ENCODE results near the gene DPP9. TPM values are rescaled to one million over a fixed set of nuclear protein-coding genes. Genes with fewer than 3 reads are reported as not detected.
"Not testable (repeated sequence)": the region's sequence is repeated elsewhere in the genome, so short reads cannot be mapped to it uniquely, and the experiment has no call there.

The DPP9 gene
- polyA plus RNA-seq (2013, experiment 1 of 2; ENCODE audit: insufficient read length): 34.0 TPM
- 34.4 TPM for polyA plus RNA-seq (2013, experiment 2 of 2; ENCODE audit: insufficient read length)

DNA sequence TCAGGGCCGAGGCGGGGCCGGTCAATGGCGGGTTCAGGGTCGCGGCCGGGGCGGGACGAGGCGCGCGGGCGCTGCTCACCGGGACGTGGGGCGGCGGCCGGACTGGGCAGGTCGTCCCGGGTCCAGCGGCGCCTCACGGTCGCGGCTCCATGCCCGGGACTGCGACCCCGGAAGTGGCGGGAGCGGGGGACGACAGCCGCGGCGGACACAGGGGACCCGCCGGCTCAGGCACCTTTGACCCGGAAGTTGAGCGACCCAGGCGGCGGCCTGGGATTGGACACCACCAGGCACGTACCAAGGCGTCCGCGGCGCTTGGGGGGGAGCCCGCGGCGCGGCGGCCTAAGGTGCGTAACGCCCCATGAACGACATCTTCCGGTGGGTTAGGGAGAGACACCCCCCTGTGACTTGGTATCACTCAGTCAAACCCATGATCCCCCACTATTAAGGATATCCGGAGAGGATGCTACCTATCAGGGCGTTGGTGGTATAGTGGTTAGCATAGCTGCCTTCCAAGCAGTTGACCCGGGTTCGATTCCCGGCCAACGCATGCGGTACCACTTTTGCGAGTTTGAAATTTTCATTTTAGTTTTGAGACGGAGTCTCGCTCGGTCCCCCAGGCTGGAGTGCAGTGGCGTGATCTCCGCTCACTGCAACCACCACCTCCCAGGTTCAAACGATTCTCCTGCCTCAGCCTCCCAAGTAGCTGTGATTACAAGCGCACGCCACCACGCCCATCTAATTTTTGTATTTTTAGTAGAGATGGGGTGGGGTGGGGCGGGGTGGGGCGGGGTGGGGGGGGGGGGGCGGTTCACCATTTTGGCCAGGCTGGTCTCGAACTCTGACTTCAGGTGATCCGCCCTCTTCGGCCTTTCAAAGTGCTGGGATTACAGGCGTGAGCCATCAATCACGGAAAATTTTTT lies at the start of gene DPP9:
Gene DPP9 (minus strand): TSS at position 248 of the 920 bp plus-strand sequence. CDS start 3,936 bp downstream, outside the sequence.
- DNase-seq: peak; percentile 99

DNA sequence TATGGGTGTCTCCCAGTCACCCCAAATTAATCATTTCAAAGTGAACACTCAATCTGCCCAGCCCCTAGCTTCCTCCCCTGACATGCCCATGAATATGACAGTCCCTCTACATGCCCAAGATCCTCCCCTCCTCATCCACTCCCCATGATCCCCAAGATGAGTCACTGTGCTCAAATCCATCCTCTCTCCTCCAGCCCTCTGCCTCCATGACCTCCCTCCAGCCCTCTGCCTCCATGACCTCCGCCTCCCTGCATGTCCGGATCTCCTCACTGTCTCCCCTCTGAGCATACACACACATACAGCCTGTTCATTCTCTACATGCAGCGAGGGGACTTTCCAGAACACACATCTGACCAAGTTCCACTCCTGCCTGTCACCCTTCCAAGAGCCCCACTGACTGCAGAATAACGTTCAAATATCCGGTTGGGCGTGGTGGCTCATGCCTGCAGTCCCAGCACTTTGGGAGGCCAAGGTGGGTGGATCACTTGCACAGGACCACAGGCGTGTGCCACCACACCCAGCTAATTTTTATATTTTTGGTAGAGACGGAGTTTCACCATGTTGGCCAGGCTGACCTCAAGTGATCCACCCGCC lies 49.5 kb upstream of the DPP9 start:
- no peak for DNase-seq

DNA sequence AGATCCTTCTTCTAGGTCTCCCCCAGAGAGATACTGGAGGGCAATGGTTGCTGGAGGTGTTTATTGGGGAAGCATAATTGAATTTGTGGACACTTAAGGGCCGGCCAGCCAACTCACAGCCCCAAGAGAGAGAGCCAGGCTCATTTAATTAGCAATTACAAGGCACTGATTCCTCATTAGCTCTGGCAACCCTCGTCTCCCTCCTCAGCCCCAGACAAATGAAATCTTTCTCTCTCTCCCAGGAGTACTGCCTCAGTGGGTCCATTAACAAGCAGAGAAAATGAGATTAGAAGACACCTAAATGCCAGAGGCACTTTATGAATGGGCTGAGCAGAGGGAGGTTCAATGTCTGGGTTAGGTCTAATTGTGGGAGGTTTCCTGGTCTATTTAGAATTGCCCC lies 48.9 kb upstream of the DPP9 start:
- DNase-seq: no peak

DNA sequence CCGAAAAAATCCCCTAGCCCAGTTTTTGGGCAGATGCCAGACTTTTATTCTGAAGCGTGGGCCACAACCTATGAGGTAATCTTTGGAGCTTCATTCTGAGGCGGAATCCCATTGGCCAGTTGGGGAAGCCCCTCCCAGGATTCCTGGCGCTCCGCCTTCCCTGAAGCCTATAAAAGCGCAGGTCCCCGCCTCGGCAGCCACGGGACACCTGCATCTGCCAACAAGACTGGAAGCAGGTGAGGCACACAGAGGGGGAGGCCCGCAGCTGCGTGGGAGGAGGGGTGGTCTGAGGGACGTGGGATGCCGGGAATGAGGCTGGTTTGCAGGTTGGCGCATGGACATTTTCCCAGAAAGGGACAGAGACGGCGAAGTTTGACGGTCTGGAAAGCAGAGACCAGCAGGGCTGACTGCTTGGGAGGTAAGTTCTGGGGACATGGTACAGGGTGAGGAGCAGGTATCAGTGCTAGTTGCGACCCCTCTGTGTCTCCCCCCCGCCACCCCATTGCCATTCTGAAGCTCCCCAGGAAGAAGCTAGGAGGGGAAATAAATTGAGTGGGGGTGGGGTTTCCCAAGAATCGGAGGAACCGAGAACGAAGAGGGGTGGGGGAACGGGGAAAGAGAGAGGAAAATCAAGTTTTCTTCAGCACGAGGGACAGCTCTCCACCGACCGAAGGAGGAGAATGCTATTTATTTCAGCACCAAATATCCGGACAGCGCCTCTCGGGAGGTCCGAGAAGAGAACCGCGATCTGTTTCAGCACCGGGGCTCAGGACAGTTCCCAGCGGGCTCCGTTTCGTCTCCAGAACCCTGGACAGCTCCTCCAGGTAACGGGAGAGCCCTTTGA lies 45.5 kb upstream of the DPP9 start:
- peak; percentile 81 for DNase-seq

DNA sequence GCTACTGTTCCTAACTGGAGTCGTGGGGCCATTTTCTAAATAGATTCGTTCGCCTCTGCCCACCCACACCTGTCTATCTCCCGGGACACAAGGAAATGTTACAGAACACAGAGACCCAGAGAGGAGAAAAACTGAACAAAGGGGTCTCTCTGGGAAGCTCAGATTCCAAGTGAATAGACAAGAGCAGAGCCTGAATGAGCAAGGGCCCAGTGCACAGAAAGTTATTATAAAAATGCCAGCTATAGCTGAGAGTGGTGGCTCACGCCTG lies 40.7 kb upstream of the DPP9 start:
- no peak for DNase-seq

DNA sequence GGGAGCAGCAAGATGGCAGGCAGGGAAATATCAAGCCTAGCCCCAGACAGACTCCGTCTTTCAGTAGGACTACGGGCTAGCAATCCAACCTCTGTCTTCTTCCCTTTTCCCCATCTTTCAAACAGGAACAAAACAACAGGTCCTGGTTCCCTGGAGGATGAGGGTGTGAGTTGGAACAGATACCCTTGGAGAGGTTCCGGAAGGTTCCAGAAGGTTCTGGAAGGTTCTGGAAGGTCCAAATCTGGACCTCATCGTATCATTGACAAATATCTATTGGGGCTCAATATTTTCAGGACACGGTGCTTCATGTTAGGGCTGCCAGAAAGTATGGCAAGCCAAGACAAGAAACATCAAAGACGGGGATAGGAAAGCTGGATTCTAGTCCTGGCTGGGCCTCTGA lies 39.4 kb upstream of the DPP9 start:
- no peak for DNase-seq

DNA sequence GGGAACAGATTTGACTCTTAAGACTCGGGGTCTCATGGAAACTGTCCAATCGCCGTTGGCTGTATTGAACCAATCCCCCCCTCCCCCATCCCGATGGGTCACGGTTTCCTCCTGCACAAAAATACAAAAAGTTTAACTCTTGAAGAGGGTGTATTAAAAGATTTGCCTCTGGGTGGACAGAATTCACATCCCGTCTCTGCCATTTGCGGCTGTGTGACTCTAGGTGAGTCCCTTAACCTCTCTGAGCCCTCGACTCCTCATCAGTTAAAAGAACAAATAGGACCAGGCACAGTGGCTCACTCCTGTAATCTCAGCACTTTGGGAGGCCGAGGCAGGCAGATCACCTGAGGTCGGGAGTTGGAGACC lies 36.6 kb upstream of the DPP9 start:
- no peak for DNase-seq

DNA sequence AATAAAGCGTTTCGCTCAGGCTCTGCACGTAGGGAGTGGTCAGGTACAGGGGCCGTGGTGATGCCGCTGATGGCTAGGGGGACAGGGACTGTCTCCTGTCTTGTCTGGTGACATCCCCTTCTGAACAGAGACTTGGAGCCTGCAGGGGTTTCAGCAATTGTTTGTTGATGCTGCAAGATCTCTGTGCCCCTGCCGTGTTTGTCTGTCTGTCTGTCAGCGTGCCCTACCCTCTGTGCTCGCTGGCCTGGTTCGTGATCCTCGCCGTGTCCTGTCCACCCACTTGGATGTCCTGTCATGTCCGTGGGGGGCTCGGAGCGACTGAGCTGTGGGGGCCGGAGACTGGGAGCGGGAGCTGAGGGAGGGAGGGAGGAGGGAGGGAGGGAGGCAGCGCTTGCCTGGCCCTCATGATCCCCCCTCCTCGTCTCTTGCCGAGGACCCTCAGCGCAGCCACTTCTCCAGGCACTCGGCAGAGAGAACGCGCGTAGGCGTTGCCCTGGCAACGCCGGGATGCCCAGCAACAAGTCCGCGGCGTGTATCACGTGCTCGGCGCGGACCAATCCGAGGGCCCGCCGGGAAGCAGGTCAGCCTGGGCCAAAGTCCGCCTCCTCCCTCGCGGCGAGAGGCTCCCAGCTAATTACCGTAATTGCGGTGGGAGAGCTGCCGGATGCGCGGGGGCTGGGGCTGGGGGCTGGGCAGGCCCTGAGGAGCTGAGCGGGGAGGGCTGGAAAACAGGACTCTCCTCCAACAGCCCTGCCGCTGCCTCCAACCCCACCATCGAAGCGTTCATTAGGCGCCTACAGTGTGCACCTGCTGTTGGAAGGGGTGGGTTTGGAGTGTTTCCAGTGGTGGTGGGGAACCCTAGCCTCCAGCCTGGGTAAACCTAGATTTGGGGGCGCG lies 36.0 kb upstream of the DPP9 start:
- DNase-seq: peak; percentile 82

DNA sequence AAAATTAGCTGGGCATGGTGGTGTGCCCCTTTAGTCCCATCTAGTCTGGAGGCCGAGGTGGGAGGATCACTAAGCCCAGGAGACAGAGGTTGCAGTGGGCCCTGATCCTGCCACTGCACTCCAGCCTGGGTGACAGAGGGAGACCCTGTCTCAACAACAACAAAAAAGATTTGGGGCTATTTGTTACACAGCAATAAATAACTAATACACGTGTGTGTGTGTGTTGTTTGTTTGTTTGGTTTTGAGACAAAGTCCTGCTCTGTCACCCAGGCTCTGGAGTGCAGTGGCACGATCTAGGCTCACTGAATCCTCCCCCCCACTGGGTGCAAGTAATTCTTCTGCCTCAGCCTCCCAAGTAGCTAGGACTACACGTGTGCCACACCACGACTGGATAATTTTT lies 35.0 kb upstream of the DPP9 start:
- DNase-seq: no peak

DNA sequence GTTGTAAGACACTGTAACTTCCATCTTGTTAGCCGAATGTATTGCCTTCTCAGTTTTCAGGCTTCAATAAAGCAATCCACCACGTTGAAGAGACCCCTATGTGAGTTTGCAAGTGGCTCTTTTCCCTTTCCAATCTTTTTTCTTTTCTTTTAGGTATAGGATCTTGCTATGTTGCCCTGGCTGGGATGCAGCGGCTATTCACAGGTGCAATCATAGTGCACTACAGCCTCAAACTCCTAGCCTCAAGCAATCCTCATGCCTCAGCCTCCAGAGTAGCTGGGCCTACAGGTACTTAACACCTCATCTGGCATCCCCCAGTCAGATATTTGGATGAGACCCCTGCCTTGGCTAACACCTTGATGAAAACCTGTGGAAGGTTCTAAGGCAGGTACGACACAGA lies 34.4 kb upstream of the DPP9 start:
- no peak for DNase-seq

DNA sequence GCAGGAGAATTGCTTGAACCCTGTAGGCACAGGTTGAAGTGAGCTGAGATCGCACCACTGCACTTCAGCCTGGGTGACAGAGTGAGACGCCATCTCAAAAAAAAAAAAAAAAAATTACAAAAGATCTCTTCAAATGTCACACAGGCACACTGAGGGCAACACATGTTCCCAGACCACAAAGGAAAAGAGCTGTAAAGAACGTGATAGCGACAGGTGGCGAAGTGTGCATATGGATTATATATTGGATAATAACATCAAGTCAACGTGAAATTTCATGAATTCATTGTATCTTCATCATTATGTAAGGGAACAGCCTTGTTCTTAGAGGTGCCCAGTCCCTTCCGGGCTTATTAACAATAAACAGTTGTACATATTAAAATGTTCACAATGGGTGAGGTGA lies 31.8 kb upstream of the DPP9 start:
- DNase-seq: no peak

DNA sequence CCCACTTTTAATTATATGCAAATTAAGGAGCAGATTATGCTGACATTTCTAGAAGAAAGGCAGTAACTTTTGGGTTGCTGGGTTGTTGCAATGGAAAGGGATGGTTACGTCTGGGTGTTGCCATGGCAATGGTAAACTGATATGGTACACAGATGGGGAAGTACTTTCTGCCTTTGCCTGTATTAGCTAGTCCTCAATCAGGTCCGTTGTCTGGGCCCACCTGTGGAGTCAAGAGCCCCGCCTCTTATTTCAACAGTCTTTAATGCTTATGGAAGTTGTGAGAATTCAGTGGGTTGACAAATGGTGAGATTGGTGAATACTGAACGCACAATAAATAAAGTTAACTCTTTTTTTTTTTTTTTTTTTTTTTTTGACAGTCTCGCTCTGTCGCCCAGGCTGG lies 30.6 kb upstream of the DPP9 start:
- DNase-seq: no peak

DNA sequence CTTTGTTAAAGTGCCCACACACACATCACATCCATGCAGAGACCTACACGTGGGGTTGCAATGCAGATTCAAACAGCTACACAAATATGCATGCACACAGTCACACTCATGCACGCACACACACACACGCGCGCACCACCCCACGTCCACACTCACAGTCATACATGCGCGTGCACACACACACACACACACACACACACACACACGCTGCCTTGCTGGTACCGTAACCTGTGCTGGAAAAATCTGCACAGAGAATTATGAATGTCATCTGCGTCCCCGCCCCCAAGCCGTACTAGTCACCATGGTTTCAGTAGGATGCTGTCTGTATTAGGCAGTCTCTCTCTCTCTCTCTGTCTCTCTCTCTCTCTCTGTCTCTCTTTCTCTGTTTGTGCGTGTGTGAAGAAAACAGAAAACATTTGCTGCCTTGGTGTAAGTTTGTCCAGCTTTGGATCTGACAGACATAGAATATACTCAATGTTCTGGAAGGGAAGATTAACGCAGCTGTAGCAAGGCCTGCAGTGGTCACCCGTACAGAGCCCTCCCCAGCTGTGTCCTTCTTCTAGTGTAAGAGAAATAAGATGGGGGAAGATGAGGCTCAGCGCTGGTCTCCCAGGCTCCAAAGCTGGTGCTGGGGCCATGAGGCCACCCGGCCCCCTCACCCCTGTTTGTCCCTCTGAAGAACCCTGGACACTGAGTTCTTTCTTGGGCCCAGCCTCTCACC lies 26.4 kb upstream of the DPP9 start:
- no peak for DNase-seq

DNA sequence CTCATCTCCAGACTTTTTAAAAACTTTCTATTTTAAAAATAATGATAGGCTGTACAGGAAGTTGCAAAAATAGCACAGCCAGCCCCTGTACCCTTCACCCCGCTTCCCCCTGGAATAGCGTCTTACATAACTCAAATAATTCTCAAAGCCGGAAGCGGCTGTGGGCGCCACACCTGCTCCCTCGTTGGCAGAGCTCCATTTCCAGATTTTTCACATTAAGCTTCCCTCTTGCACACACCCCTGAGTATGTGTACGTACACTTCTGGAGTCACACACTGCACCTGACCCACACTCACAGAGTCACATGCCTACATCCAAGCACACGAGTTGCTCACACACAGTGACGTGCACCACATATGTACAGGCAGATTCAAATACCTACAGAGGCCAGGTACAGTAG lies 24.9 kb upstream of the DPP9 start:
- DNase-seq: no peak

DNA sequence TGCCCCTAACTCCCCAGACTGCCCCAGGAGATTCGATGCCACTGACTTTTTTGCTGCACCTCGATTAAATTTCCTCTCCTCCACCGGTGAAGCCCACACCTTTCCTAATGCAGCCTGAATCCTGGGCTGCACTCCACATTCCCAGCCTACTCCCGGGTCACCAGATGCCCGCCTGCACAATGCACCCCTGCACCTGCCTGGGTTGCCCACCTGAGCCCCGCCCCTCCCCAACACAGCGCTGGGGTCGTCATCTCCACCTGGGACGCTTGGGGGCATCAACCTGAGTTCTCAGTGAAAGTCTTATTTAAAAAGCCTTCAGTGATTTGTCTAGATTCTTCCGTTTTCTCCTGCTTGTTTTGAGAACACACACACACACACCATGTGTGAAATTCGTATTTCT lies 24.5 kb upstream of the DPP9 start:
- DNase-seq: no peak

DNA sequence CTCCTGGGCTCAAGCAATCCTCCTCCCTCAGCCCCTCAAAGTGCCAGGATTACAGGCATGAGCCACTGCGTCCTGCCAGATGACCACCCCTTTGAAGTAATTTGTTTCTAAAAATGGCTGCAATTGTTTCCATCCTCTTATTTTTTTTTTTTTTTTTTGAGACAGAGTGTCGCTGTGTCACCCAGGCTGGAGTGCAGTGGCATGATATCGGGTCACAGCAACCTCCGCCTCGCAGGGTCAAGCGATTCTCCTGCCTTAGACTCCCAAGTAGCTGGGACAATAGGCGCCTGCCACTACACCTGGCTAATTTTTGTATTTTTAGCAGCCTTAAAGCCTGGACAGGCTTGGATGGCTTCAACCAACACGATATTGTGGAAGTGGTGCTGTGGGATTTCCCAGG lies 22.3 kb upstream of the DPP9 start:
- DNase-seq: no peak

DNA sequence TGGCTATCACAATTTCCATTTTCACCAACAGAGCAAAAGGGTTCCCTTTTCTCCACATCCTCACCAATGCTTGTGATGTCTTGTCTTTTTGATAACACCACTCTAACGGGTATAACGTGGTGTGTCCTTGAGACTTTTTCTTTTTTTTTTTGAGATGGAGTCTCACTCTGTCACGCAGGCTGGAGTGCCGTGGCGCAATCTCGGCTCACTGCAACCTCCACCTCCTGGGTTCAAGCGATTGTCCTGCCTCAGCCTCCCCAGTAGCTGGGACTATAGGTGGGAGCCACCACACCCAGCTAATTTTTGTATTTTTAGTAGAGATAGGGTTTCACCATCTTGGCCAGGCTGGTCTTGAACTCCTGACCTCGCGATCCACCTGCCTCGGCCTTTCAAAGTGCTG lies 21.5 kb upstream of the DPP9 start:
- not testable (repeated sequence) for DNase-seq

DNA sequence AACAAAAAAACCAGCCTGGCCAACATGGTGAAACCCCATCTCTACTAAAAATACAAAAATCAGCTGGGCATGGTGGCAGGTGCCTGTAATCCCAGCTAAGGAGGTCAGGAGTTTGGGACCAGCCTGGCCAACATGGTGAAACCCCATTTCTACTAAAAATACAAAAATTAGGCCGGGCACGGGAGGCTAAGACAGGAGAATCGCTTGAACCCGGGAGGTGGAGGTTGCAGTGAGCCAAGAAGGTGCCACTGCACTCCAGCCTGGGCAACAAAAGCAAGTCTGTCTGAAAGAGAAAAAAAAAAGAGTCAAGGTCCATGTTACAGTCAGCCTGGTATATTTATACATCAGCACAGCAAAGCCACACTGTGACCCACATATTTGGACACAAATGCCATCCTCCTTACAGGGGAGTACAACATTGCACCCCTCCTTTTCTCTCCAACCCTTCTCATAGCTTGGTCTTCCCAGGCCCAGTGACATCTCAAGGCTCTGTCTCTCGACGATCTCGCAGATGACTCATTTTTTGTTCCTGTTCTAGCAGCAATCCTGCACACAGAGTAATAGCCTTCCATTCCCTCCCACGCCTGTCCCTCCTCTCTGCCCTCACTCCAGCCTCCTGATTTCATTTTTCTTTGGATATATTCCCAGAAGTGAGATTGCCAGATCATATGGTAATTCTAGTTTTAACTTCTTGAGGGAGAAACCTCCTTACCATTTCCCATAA lies 21.0 kb upstream of the DPP9 start:
- DNase-seq: peak; percentile 84

DNA sequence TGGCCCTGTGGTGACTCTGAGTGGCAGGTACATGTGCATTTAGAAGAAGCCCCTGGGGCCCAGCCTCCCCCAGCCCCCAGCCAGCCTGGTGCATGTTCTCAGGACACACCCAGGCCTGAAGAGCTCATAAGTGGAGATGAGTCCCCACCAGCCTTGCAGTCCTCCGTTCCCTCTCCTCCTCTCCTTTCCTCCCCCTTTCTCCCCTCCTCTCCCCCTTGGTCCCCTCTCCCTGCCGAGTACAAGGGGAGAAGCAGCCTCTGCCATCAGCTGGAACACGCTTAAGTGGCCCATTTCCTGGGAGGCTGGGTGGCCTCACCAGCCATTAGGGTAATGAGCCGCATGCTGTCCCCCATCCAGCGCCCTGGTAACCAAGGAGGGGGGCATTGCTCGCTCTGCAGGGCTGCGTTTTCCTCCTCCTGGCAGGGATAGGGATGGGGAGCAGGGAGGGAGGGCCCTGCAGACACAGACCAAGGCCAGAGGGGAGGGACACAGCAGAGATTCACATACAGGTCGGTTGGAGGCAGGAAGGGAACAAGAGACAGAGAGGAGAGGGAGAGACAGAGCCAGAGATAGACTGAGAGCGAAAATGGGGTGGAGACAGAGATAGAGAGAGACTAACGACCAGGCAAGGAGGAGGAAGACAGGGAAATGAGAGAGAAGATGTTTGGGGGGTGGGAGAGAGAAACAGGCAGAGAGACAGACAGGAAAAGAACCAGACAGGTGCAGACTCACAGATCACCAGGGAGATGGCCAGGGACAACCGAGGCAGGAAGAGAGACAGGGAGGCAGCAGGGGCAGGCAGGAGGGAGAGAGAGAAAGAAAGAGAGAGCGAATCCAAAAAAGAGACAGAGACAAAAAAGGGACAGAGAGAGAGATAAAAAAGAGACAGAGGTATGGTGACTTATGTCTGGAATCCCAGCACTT lies 19.3 kb upstream of the DPP9 start:
- no peak for DNase-seq

DNA sequence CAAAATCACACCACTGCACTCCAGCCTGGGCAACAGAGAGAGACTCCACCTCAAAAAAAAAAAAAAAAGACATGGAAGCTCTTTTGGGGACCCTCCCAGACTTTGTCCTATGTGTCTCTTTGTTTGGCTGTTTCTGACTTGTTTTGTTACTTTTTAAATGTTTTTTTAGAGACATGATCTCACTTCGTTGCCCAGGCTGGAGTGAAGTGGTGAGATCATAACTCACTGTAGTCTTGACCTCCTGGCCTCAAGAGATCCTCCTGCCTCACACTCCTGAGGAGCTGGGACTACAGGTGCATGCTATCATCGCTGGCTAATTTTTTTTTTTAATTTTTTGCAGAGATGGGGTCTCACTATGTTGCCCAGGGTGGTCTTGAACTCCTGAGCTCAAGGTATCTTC lies 16.4 kb upstream of the DPP9 start:
- no peak for DNase-seq
